ENCODE data around the gene THUMPD2. TPM values are rescaled to one million over a fixed set of nuclear protein-coding genes. Genes with fewer than 3 reads are reported as not detected.

The THUMPD2 gene
- total RNA-seq, 1 experiment from 2014 or later = 14.8 TPM

DNA sequence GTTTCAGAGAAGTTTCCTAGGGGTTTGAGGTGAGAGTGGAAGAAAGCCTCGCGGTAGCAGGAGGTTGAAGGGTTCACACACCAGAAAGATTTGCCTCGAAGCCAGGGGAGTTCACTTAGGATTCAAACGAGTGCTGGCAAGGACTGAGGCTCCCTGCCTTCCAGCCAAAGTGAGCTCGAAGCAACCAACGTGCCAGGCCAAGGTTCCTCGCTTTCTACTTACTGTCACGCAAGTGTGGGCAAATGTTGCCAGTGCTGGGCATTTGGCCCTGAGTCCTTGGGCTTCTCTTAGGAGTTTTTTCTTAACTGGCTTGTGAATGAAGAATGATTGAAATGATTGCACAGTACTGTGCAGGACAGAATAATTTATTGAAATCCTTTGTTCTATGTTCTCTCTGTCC lies 59.7 kb downstream of the THUMPD2 start:
- ChIA-PET CTCF (interaction anchor here (1.3 kb wide), 1 partner anchor 11 kb away, joined by 4 read pairs; no protein-coding TSS in a partner anchor), POLR2A (ENCODE audit: low non-redundant PET) (interaction anchor here (0.6 kb wide), 1 partner anchor 64 kb away, joined by 5 read pairs; no protein-coding TSS in a partner anchor)
- Histone ChIP-seq H3K9me3 (ENCODE audit: low read depth, low read length, poor library complexity, severe bottlenecking) (no peaks in the 10 kb centered on the region), H3K27ac (ENCODE audit: low read depth, low read length, poor library complexity, severe bottlenecking) (no peak overlapping the region), H3K36me3 (ENCODE audit: insufficient read depth, low read length, poor library complexity, severe bottlenecking) (no peaks in the 10 kb centered on the region), H3K4me1 (ENCODE audit: insufficient read depth, low read length, poor library complexity, severe bottlenecking) (no peaks in the 10 kb centered on the region), H3K27me3 (replicated peaks; ENCODE audit: insufficient read depth, low read depth, low read length, poor library complexity) (no peaks in the 10 kb centered on the region), H3K4me3 (ENCODE audit: low read depth, low read length, poor library complexity, severe bottlenecking) (no peak overlapping the region)
- no TSS peak for BruUV-seq (replicated peaks)
- intact Hi-C loops (cut with micrococcal nuclease; ENCODE audit: unreplicated experiment) = no loop called here
- TF ChIP-seq, protein P1, sequence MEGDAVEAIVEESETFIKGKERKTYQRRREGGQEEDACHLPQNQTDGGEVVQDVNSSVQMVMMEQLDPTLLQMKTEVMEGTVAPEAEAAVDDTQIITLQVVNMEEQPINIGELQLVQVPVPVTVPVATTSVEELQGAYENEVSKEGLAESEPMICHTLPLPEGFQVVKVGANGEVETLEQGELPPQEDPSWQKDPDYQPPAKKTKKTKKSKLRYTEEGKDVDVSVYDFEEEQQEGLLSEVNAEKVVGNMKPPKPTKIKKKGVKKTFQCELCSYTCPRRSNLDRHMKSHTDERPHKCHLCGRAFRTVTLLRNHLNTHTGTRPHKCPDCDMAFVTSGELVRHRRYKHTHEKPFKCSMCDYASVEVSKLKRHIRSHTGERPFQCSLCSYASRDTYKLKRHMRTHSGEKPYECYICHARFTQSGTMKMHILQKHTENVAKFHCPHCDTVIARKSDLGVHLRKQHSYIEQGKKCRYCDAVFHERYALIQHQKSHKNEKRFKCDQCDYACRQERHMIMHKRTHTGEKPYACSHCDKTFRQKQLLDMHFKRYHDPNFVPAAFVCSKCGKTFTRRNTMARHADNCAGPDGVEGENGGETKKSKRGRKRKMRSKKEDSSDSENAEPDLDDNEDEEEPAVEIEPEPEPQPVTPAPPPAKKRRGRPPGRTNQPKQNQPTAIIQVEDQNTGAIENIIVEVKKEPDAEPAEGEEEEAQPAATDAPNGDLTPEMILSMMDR (conservative IDR thresholded peaks at IDR 0.05; ENCODE audit: low read depth, low read length) = no peak
- TF ChIP-seq EZH2 (IDR thresholded peaks at IDR 0.05; ENCODE audit: borderline replicate concordance, low read depth, low read length, poor library complexity, severe bottlenecking) = no peak
- DNase-seq (ENCODE audit: low spot score) = no peak

DNA sequence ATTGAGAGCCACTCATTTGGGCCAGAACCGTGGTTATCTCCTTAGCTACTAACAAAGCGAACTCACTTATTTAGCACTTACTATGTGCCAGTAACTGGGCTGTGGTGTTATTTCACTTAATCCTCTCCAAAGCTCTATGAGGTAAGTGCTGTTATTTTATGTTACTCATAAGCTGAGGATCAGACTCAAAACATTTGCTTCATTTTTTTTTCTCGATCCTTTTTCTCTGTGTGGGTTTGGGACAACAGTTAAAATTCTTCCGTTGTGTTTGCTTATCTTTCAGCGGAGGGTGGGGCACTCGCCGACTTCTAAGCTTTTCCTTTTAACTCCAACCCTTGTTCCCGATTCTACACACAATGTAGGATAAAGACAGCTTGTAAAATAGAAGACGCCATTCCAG lies 60.6 kb downstream of the THUMPD2 start:
- no peaks in the 10 kb centered on the region for H3K36me3 ChIP-seq (ENCODE audit: insufficient read depth, low read length, poor library complexity, severe bottlenecking)
- no peaks in the 10 kb centered on the region for H3K4me1 ChIP-seq (ENCODE audit: insufficient read depth, low read length, poor library complexity, severe bottlenecking)
- H3K4me3 ChIP-seq (ENCODE audit: low read depth, low read length, poor library complexity, severe bottlenecking) = no peak overlapping the region
- TF ChIP-seq, protein P1 (conservative IDR thresholded peaks at IDR 0.05; ENCODE audit: low read depth, low read length) = no peak
- TF ChIP-seq EZH2 (IDR thresholded peaks at IDR 0.05; ENCODE audit: borderline replicate concordance, low read depth, low read length, poor library complexity, severe bottlenecking) = no peak
- POLR2A ChIA-PET (ENCODE audit: low non-redundant PET) = no interaction called here
- H3K27me3 ChIP-seq (replicated peaks; ENCODE audit: insufficient read depth, low read depth, low read length, poor library complexity) = no peaks in the 10 kb centered on the region
- no peak for DNase-seq (ENCODE audit: low spot score)
- CTCF ChIA-PET = no interaction called here
- H3K27ac ChIP-seq (ENCODE audit: low read depth, low read length, poor library complexity, severe bottlenecking) = no peak overlapping the region
- intact Hi-C loops (cut with micrococcal nuclease; ENCODE audit: unreplicated experiment) = no loop called here
- no peaks in the 10 kb centered on the region for H3K9me3 ChIP-seq (ENCODE audit: low read depth, low read length, poor library complexity, severe bottlenecking)
- no TSS peak for BruUV-seq (replicated peaks)

GRCh38 chr2:39717067-39717466 lies 62.0 kb downstream of the THUMPD2 start:
- intact Hi-C loops (cut with micrococcal nuclease; ENCODE audit: unreplicated experiment) = no loop called here
- Histone ChIP-seq H3K27ac (ENCODE audit: low read depth, low read length, poor library complexity, severe bottlenecking) (no peak overlapping the region), H3K4me3 (ENCODE audit: low read depth, low read length, poor library complexity, severe bottlenecking) (no peak overlapping the region), H3K9me3 (ENCODE audit: low read depth, low read length, poor library complexity, severe bottlenecking) (no peaks in the 10 kb centered on the region), H3K36me3 (ENCODE audit: insufficient read depth, low read length, poor library complexity, severe bottlenecking) (no peaks in the 10 kb centered on the region), H3K4me1 (ENCODE audit: insufficient read depth, low read length, poor library complexity, severe bottlenecking) (no peaks in the 10 kb centered on the region), H3K27me3 (replicated peaks; ENCODE audit: insufficient read depth, low read depth, low read length, poor library complexity) (no peaks in the 10 kb centered on the region)
- BruUV-seq (replicated peaks) = no TSS peak
- ChIA-PET CTCF (no interaction called here), POLR2A (ENCODE audit: low non-redundant PET) (no interaction called here)
- no peak for DNase-seq (ENCODE audit: low spot score)
- no peak for TF ChIP-seq EZH2 (IDR thresholded peaks at IDR 0.05; ENCODE audit: borderline replicate concordance, low read depth, low read length, poor library complexity, severe bottlenecking)
- TF ChIP-seq, protein P1 (conservative IDR thresholded peaks at IDR 0.05; ENCODE audit: low read depth, low read length) = no peak

All from A673 (cell line).